ENCODE results near the gene THRAP3.
"Not testable (repeated sequence)": the region's sequence is repeated elsewhere in the genome, so short reads cannot be mapped to it uniquely, and the experiment has no call there.

The THRAP3 gene

GRCh38 chr1:36251794-36252481 is 27.7 kb downstream of the THRAP3 start:
- no peak for DNase-seq

- DNase-seq = not testable (repeated sequence)
These were observed 28.2 kb downstream of the THRAP3 start for GRCh38 chr1:36252482-36252824.

- peak; percentile 74 for DNase-seq
These were observed 29.1 kb downstream of the THRAP3 start for GRCh38 chr1:36253161-36253862.

GRCh38 chr1:36256558-36257374 is 32.5 kb downstream of the THRAP3 start:
- no peak for DNase-seq

- DNase-seq = no peak
These were observed 33.1 kb downstream of the THRAP3 start for GRCh38 chr1:36257375-36257767.

GRCh38 chr1:36258960-36259344 is 34.7 kb downstream of the THRAP3 start:
- DNase-seq = no peak

GRCh38 chr1:36268981-36269380 is 44.7 kb downstream of the THRAP3 start:
- no peak for DNase-seq

DNA sequence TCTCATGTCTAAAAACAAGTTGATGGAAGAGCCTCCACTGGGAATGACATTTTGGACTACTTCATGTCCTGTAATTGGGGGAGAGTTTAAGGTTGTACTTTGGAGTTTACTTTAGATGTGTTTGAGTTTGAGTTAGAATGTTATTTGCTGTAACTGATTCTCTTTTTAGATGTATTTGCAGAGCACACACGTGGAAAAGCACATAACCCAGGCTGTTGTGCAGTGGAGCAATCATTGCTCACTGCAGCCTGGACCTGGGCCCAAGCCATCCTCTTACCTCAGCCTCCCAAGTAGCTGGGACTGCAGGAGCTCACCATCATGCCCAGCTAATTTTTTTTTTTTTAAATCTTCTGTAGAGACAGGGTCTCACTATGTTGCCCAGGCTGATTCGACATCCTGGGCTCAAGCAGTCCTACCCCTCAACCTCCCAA is 45.2 kb downstream of the THRAP3 start:
- DNase-seq = no peak

GRCh38 chr1:36273024-36273423 is 48.8 kb downstream of the THRAP3 start:
- DNase-seq = no peak

GRCh38 chr1:36274201-36274600 is 50.0 kb downstream of the THRAP3 start:
- DNase-seq = no peak

DNA sequence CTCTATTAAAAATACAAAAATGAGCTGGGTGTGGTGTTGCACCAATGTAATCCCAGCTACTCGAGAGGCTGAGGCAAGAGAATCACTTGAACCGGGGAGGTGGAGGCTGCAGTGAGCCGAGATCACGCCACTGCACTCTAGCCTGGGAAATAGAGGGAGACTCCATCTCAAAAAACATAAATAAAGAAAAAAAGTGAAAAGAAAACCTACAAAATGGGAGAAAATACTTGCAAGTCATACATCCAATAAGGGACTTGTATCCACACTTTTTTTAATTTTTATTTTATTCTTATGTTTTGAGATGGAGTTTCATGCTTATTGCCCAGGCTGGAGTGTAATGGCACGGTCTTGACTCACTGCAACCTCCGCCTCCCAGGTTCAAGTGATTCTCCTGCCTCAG is 52.4 kb downstream of the THRAP3 start:
- no peak for DNase-seq

GRCh38 chr1:36279110-36279788 is 55.0 kb downstream of the THRAP3 start:
- DNase-seq = peak; percentile 30

DNA sequence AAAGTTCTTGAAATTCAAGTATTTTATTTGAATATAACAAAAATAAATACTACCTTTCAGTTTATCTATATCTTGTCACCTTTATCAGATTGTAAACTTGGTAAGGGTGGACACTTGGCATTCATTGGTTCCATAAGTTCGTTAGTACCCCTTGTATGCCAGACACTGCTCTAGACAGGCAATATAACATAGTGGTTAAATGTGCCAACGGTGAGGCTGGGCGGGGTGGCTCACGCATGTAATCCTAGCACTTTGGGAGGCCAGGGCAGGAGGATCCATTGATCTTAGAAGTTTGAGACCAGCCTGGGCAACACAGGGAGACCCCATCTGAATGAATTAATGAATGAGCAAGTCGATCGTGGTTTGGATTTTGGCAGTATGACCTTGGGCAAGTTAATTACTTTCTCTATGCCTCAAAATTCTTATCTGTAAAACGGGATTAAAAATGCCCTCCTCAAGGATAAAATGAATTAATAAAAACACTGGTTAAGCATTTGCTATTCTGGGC is 55.6 kb downstream of the THRAP3 start:
- DNase-seq = no peak

GRCh38 chr1:36284061-36284460 is 59.8 kb downstream of the THRAP3 start:
- DNase-seq = peak; percentile 22

DNA sequence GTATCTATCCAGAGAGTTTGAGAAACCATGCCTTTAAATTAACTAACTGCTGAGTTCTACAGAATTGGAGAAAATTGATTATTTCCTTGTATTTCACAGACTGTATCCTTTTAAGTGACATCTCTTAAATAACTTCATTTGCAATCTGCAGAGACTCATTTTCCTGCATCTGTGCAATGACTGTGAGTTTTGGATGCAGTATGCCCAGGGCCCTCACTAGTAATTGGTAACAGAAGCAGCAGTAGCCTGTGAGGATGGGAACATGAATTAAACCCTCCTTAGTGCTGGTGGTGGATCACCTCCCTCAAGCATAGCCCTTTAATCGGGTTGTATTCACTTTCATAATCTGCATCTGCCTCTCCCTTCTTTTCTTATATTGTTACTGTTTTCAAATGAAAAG is 60.3 kb downstream of the THRAP3 start:
- DNase-seq = no peak

- peak; percentile 82 for DNase-seq
These were observed 61.3 kb downstream of the THRAP3 start for GRCh38 chr1:36285443-36286101.

DNA sequence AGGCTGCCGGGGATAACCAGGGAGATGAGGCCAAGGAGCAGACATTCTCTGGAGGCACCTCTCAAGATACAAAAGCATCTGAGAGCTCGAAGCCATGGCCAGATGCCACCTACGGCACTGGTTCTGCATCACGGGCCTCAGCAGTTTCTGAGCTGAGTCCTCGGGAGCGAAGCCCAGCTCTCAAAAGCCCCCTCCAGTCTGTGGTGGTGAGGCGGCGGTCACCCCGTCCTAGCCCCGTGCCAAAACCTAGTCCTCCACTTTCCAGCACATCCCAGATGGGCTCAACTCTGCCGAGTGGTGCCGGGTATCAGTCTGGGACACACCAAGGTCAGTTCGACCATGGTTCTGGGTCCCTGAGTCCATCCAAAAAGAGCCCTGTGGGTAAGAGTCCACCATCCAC is 62.6 kb downstream of the THRAP3 start:
- no peak for DNase-seq

DNA sequence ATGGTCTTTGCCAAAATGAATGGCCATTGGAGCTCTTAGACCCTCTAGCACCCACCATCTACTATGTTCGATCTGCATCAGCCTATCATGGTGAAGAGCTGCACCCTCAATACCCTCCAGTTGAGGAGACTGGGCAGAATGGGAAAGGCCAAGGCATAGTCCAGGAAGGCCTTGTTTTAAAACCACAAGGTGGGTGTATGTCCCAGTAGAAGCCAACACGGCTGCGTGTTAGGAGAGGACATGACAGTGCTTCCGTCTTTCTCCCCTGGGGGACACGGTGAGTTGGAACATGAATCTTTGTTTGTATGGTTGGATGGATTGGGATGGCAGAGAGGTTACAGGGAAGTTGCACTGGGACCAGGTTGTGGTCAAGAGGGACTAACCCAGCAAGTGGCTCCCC is 63.4 kb downstream of the THRAP3 start:
- no peak for DNase-seq

- DNase-seq = no peak
These were observed 71.1 kb downstream of the THRAP3 start for GRCh38 chr1:36295390-36295789.

DNA sequence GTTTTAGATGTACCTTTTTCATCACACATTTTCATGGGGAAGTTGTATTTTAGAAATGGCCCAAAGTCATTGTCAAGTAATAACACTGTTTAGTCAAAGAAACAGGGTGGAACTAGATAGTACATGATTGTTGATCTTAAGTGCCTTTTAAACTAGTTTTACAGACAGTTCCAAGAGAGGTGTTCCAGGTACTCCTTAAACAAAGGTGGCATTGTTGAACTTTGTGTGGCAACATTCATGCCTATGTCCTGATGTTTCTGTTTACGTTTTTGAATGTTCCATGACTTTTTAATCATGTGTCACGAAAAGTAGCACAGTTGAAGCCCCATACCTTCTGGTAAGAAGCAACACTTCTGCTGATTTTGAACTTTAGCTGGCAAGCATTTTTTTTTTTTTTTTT is 72.8 kb downstream of the THRAP3 start:
- DNase-seq = no peak

DNA sequence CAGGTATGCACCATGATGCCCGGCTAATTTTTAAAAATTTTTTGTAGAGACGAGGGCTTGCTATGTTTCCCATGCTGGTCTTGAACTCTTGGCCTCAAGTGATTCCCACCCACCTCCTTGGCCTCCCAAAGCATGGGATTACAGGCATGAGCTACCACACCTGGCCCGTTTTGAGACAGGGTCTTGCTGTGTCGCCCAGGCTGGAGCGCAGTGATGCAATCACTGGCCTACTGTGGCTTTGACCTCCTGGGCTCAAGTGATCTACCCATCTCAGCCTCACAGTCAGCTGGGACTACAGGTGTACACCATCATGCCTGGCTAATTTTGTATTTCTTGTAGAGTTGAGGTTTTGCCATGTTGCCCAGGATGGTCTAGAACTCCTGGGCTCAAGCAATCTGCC is 74.4 kb downstream of the THRAP3 start:
- DNase-seq = no peak

GRCh38 chr1:36300526-36300925 is 76.3 kb downstream of the THRAP3 start:
- no peak for DNase-seq

- DNase-seq = no peak
These were observed 77.0 kb downstream of the THRAP3 start for GRCh38 chr1:36301220-36301619.

All from fibroblast of skin of right quadriceps (primary cell).